Muscle layer of colon (tissue), 2 donors: Measurements from ENCODE around the gene MYO1D.

Source experiments
- H3K27ac ChIP-seq: one replicate; pipeline ENCODE4 v1.7.0; 2013; ENCODE audit warnings: low read depth, mild to moderate bottlenecking, low read length, moderate library complexity
- H3K27me3 ChIP-seq, 2 donors: one replicate each; pipeline ENCODE4 v1.7.0; 2013; ENCODE audit warnings: low read length in 2 of 2, mild to moderate bottlenecking in 2 of 2; ENCODE audit not compliant: insufficient read depth in 2 of 2, control insufficient read depth in 1 of 2
- H3K36me3 ChIP-seq: one replicate; pipeline ENCODE4 v1.7.0; 2013; ENCODE audit warnings: mild to moderate bottlenecking, low read length; ENCODE audit not compliant: insufficient read depth
- H3K4me1 ChIP-seq: one replicate; pipeline ENCODE4 v1.7.0; 2013; ENCODE audit warnings: mild to moderate bottlenecking, low read length; ENCODE audit not compliant: insufficient read depth
- H3K4me3 ChIP-seq, 2 donors: one replicate each; pipeline ENCODE4 v1.7.0; 2013; ENCODE audit warnings: low read length in 2 of 2, low read depth in 1 of 2, mild to moderate bottlenecking in 1 of 2, moderate library complexity in 1 of 2
- H3K9ac ChIP-seq: one replicate; pipeline ENCODE4 v1.7.0; 2013; ENCODE audit warnings: low read length
- H3K9me3 ChIP-seq: one replicate; pipeline ENCODE4 v1.7.0; 2013; ENCODE audit warnings: mild to moderate bottlenecking, low read length
- donor health status: abdominal sarcoma.
- donor health status: Adenocarcinoma of cecum.

The MYO1D gene

GRCh38 chr17:32604966-32605365 lies 272.0 kb downstream of the MYO1D start:
- Histone ChIP-seq H3K9ac (no peak overlapping the region), H3K4me3 (no peak overlapping the region), H3K4me1 (no peaks in the 10 kb centered on the region)

DNA sequence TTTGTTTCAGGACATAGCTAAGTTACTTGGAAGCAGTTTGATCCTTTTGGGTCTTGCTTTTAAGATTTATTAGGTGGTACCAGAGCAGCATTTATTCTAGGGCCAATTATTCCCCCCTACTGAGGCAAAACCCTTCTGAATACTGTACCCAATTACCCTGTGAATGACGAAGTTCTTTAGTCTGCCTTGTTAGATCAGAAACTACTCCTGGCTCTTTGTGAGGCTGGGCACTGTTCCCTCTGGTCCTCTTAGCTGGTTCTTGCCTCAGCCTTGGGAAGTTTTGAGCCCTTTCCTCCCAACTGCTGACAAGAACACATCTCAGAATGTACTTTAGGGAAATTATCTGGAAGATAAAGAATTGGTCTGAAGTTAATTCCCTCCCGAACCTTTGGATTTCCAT lies 274.5 kb downstream of the MYO1D start:
- Histone ChIP-seq H3K9ac (no peak overlapping the region), H3K4me3 (no peak overlapping the region), H3K36me3 (no peaks in the 10 kb centered on the region), H3K9me3 (no peaks in the 10 kb centered on the region), H3K27ac (no peak overlapping the region), H3K27me3 (no peaks in the 10 kb centered on the region), H3K4me1 (no peaks in the 10 kb centered on the region)

More at GRCh38 chr17:32604966-32605365, 272.0 kb downstream of the MYO1D start:
- Histone ChIP-seq H3K9me3 (no peaks in the 10 kb centered on the region), H3K27ac (no peak overlapping the region), H3K27me3 (no peaks in the 10 kb centered on the region), H3K36me3 (no peaks in the 10 kb centered on the region)

DNA sequence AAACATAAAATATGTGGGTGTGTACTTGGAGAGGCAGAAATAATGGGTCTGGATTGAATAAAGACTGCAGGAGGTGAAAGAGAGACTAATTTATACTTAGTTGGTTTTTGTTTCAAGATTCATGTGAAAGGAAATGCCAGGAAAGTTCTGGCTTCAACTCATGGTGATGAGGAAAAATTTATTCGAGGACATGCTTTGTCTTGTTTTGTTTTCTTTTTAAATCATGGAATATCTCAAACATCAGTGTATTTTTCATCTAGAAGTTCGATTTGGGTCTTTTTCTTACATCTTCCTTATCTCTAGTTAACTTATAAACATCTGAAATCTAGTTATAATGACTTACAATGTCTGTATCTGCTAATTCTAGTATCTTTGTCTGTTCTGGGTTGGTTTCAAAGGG lies 275.1 kb downstream of the MYO1D start:
- H3K27me3 ChIP-seq, result no peaks in the 10 kb centered on the region
- H3K4me1 ChIP-seq, result no peaks in the 10 kb centered on the region
- H3K9me3 ChIP-seq, result no peaks in the 10 kb centered on the region
- H3K4me3 ChIP-seq, result no peak overlapping the region
- H3K9ac ChIP-seq, result no peak overlapping the region
- H3K27ac ChIP-seq, result no peak overlapping the region
- H3K36me3 ChIP-seq, result no peaks in the 10 kb centered on the region

DNA sequence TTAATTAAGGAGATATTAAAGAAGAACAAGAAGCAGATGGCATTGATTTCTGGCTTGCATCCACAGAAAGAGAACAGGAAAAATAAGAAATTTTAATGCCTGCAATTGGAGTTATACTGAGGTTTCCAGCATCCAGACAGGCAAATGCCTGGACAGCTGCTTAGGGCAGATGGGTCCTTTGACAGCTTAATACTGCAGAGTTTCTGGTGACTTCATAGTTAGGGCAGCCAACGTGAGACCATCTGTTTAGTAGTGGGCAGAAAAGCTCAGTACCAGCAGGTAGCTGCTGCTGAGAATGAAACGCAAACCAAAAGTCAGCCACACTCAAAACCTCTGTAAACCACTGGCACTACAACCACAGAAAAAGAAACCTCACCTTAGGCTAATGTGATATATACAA lies 280.3 kb downstream of the MYO1D start:
- no peak overlapping the region for H3K9ac ChIP-seq
- no peaks in the 10 kb centered on the region for H3K36me3 ChIP-seq
- no peaks in the 10 kb centered on the region for H3K4me1 ChIP-seq
- H3K9me3 ChIP-seq, result no peaks in the 10 kb centered on the region
- no peaks in the 10 kb centered on the region for H3K27me3 ChIP-seq
- no peak overlapping the region for H3K4me3 ChIP-seq
- H3K27ac ChIP-seq, result no peak overlapping the region

DNA sequence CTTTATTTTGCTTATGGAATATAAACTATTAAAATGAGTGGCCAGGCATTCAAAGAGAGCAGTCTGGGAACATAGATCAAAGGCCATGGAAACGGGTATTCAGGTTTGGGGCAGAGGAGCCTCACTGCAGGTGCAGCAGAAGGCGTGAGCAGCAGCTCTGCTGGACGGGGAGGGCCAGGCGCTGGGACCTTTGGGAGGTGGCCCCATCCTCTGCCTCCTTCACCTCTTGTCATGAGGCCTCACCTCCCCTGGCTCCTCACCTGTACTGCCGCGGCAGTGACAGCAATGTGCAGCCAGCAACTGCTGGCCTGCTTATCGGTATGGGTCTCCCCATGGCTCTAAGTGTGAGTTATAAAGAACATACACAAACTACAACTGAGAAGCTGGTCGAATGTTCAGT lies 280.7 kb downstream of the MYO1D start:
- Histone ChIP-seq H3K36me3 (no peaks in the 10 kb centered on the region), H3K9me3 (no peaks in the 10 kb centered on the region), H3K9ac (no peak overlapping the region), H3K27me3 (no peaks in the 10 kb centered on the region), H3K4me1 (no peaks in the 10 kb centered on the region), H3K27ac (no peak overlapping the region), H3K4me3 (no peak overlapping the region)

- Histone ChIP-seq H3K27ac (no peak overlapping the region), H3K4me1 (no peaks in the 10 kb centered on the region), H3K36me3 (no peaks in the 10 kb centered on the region), H3K9ac (no peak overlapping the region), H3K4me3 (no peak overlapping the region), H3K27me3 (no peaks in the 10 kb centered on the region), H3K9me3 (no peaks in the 10 kb centered on the region)
Observed at GRCh38 chr17:32593003-32593402, 283.9 kb downstream of the MYO1D start.

DNA sequence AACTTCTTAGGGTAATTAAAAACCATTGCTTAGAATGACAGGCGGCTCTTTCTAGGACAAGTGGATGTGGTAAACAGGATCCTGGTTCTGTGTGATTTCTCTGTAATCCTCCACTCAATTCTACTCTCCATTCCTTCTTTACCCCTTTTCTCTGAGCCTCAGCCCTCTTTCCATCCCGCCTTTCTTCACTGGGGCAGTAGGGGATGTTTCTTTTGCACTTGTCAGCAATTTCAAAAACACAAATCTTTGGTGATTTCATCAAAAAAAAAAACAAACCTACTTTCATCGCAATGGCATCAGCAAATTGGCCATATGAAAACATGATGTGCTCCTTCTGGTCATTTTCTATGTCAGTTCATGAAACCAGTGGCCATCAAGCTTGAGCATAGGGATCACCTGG lies 285.5 kb downstream of the MYO1D start:
- H3K27ac ChIP-seq, result no peak overlapping the region
- H3K36me3 ChIP-seq, result no peaks in the 10 kb centered on the region
- no peaks in the 10 kb centered on the region for H3K4me1 ChIP-seq
- H3K9me3 ChIP-seq, result no peaks in the 10 kb centered on the region
- no peak overlapping the region for H3K9ac ChIP-seq
- no peak overlapping the region for H3K4me3 ChIP-seq
- H3K27me3 ChIP-seq, result no peaks in the 10 kb centered on the region

- Histone ChIP-seq H3K36me3 (no peaks in the 10 kb centered on the region), H3K4me3 (no peak overlapping the region), H3K9ac (no peak overlapping the region), H3K4me1 (no peaks in the 10 kb centered on the region), H3K27me3 (no peaks in the 10 kb centered on the region), H3K9me3 (no peaks in the 10 kb centered on the region), H3K27ac (no peak overlapping the region)
Observed at GRCh38 chr17:32590974-32591373, 285.9 kb downstream of the MYO1D start.

GRCh38 chr17:32588982-32589381 lies 287.9 kb downstream of the MYO1D start:
- H3K4me1 ChIP-seq, result no peaks in the 10 kb centered on the region
- no peaks in the 10 kb centered on the region for H3K27me3 ChIP-seq
- no peaks in the 10 kb centered on the region for H3K36me3 ChIP-seq
- H3K27ac ChIP-seq, result no peak overlapping the region
- no peaks in the 10 kb centered on the region for H3K9me3 ChIP-seq
- no peak overlapping the region for H3K4me3 ChIP-seq
- no peak overlapping the region for H3K9ac ChIP-seq

DNA sequence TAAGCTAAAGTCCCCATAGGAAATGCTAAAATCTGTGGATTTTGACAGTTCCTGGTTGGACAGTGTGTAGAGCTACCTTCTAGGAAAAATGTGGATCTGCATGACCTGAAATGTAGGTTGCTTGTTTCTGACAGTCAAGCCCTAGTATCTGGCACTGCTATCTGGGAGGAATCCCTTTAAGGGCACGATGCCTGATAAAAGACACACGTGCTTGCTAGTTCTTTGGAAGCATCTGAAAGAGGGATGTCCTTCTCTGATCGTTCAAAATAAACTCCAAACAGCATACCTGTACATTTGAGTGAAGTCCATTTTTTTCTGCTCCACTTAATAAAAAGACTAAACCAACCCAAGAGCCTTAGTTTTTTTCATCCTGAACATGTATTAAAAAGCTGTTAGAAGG lies 288.8 kb downstream of the MYO1D start:
- H3K9me3 ChIP-seq, result no peaks in the 10 kb centered on the region
- H3K36me3 ChIP-seq, result no peaks in the 10 kb centered on the region
- H3K9ac ChIP-seq, result no peak overlapping the region
- no peaks in the 10 kb centered on the region for H3K4me1 ChIP-seq
- H3K27ac ChIP-seq, result no peak overlapping the region
- H3K27me3 ChIP-seq, result no peaks in the 10 kb centered on the region
- H3K4me3 ChIP-seq, result no peak overlapping the region

GRCh38 chr17:32586666-32587065 lies 290.3 kb downstream of the MYO1D start:
- no peaks in the 10 kb centered on the region for H3K9me3 ChIP-seq
- H3K9ac ChIP-seq, result no peak overlapping the region
- no peak overlapping the region for H3K27ac ChIP-seq
- H3K4me1 ChIP-seq, result no peaks in the 10 kb centered on the region
- H3K36me3 ChIP-seq, result no peaks in the 10 kb centered on the region
- H3K4me3 ChIP-seq, result no peak overlapping the region
- no peaks in the 10 kb centered on the region for H3K27me3 ChIP-seq

DNA sequence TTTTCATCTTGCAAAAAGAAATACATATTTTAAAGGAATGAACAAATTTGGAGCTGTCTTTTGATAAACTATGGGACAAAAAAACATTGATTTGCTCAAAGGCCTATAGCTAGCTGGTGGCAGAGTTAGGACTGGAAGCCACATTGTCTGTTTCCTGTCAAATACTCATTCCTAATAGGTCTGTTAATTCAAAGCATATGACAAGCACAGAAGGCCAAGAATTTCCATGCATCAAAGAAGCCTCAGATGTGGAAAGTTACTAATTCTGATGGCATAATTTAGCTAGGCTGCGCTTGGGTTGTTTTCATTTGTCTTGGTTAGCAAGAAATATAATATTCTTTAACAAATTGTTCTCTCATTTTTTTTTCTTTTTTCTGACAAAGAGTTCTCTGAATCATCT lies 292.1 kb downstream of the MYO1D start:
- Histone ChIP-seq H3K4me3 (no peak overlapping the region), H3K9ac (no peak overlapping the region), H3K9me3 (no peaks in the 10 kb centered on the region), H3K4me1 (no peaks in the 10 kb centered on the region), H3K36me3 (no peaks in the 10 kb centered on the region), H3K27me3 (no peaks in the 10 kb centered on the region), H3K27ac (no peak overlapping the region)
